OCI-LY3 (cell line): ENCODE results near the gene GPR142.

Experiments
- EZH2phosphoT487 ChIP-seq: fragments of 200-600 bp; shearing (Covaris generic); IDR thresholded peaks from 2 replicates; pipeline ENCODE4 v1.6.1; 2018; ENCODE audit warnings: antibody characterized with exemption, mixed run types, low read depth
- TF ChIP-seq, protein P1 (sequence below): fragments of 200-600, 300-600 bp; sonication (generic); IDR thresholded peaks from 2 replicates; pipeline ENCODE4 v1.5.1; 2014; ENCODE audit warnings: antibody characterized with exemption, low read length, low read depth

DNA sequence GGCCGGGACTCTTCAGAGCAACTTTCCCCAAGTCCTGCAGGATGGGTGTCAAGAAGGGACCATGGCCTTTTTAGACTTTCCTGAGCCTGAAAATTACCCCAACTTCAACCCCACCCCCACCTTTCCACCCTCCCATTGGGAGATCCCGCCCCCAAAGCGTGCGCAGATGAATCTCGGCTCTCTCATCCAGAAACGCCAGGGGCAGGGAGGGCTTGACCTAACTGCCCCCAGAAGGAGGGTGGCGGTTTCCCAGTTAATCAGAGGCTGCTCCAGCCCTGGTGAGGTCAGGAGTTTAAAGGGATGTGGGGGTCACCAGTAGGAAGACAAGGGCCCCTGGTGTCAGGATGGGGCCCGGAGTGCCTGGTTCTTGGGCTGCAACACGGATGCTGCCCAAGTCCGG, 40.8 kb upstream of the GPR142 start:
- TF ChIP-seq, protein P1, sequence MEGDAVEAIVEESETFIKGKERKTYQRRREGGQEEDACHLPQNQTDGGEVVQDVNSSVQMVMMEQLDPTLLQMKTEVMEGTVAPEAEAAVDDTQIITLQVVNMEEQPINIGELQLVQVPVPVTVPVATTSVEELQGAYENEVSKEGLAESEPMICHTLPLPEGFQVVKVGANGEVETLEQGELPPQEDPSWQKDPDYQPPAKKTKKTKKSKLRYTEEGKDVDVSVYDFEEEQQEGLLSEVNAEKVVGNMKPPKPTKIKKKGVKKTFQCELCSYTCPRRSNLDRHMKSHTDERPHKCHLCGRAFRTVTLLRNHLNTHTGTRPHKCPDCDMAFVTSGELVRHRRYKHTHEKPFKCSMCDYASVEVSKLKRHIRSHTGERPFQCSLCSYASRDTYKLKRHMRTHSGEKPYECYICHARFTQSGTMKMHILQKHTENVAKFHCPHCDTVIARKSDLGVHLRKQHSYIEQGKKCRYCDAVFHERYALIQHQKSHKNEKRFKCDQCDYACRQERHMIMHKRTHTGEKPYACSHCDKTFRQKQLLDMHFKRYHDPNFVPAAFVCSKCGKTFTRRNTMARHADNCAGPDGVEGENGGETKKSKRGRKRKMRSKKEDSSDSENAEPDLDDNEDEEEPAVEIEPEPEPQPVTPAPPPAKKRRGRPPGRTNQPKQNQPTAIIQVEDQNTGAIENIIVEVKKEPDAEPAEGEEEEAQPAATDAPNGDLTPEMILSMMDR = no peak
- TF ChIP-seq EZH2phosphoT487 = no peak
